WTC11 (cell line): ENCODE results near the gene STK38L. TPM values are rescaled to one million over a fixed set of nuclear protein-coding genes. Genes with fewer than 3 reads are reported as not detected.

ENCODE experiments used
- ATAC-seq: fragments of 200-7000 bp; cut with Tn5 transposase; 2 replicates; pipeline ENCODE4 v1.10.0; 2021; ENCODE audit warnings: mild to moderate bottlenecking, moderate library complexity
- CTCF ChIA-PET: fragments of 300-600 bp; sonication (Branson Sonifier 250); formaldehyde crosslinking; loops from one replicate; lab custom pipeline; 2021; ENCODE audit warnings: antibody characterized with exemption; lab: Charles Lee
- POLR2A ChIA-PET: fragments of 350-600 bp; sonication (Branson Sonifier 250); formaldehyde crosslinking; loops from one replicate; lab custom pipeline; 2021; ENCODE audit warnings: antibody characterized with exemption; lab: Charles Lee
- DNase-seq: peaks from one replicate; pipeline ENCODE4 v3.0.0; 2021; ENCODE audit warnings: low spot score
- H3K27ac Mint-ChIP-seq: 2 replicates; pipeline ENCODE4 v1.8.0; 2021; ENCODE audit warnings: mixed read lengths
- H3K27me3 Mint-ChIP-seq: 2 replicates; pipeline ENCODE4 v1.8.0; 2021; ENCODE audit warnings: low read depth, mild to moderate bottlenecking, moderate library complexity, mixed read lengths
- H3K36me3 Mint-ChIP-seq: 2 replicates; pipeline ENCODE4 v1.8.0; 2021; ENCODE audit warnings: mixed read lengths
- H3K4me1 Mint-ChIP-seq: 2 replicates; pipeline ENCODE4 v1.8.0; 2022; ENCODE audit warnings: mixed read lengths
- H3K4me3 Mint-ChIP-seq: 2 replicates; pipeline ENCODE4 v1.8.0; 2021; ENCODE audit warnings: mild to moderate bottlenecking, moderate library complexity, mixed read lengths
- H3K9me3 Mint-ChIP-seq: 2 replicates; pipeline ENCODE4 v1.8.0; 2021; ENCODE audit warnings: mixed read lengths
- ELF4 ChIP-seq: sonication (generic); formaldehyde crosslinking; IDR thresholded peaks from 2 replicates; pipeline ENCODE4 v1.8.1; 2022; ENCODE audit warnings: low read depth, mild to moderate bottlenecking, moderate library complexity, missing genetic modification reagents
- FOXK1 ChIP-seq: sonication (generic); formaldehyde crosslinking; IDR thresholded peaks from 2 replicates; pipeline ENCODE4 v1.8.0; 2022; ENCODE audit warnings: mild to moderate bottlenecking, moderate library complexity, missing genetic modification reagents
- GRHL2 ChIP-seq: fragments of 250-450 bp; sonication (Bioruptor Pico); IDR thresholded peaks from 2 replicates; pipeline ENCODE4 v1.8.0; 2022; ENCODE audit warnings: mild to moderate bottlenecking, moderate library complexity; ENCODE audit not compliant: insufficient replicate concordance, severe bottlenecking
- JAZF1 ChIP-seq: fragments of 250-450 bp; sonication (Bioruptor Pico); IDR thresholded peaks from 2 replicates; pipeline ENCODE4 v1.9.0; 2021; ENCODE audit warnings: moderate library complexity, mild to moderate bottlenecking, inconsistent platforms
- NR1H2 ChIP-seq: sonication (generic); formaldehyde crosslinking; IDR thresholded peaks from 2 replicates; pipeline ENCODE4 v1.9.0; 2021; ENCODE audit warnings: mild to moderate bottlenecking, moderate library complexity, missing genetic modification reagents
- RORB ChIP-seq: fragments of 250-450 bp; sonication (Bioruptor Pico); IDR thresholded peaks from 2 replicates; pipeline ENCODE4 v1.9.0; 2021; ENCODE audit warnings: mild to moderate bottlenecking
- TEAD1 ChIP-seq: sonication (generic); formaldehyde crosslinking; IDR thresholded peaks from 2 replicates; pipeline ENCODE4 v1.8.0; 2022; ENCODE audit warnings: mild to moderate bottlenecking, missing genetic modification reagents
- TP53 ChIP-seq: sonication (generic); formaldehyde crosslinking; IDR thresholded peaks from 2 replicates; pipeline ENCODE4 v1.8.1; 2023; ENCODE audit warnings: mild to moderate bottlenecking, missing genetic modification reagents
- ZNF219 ChIP-seq: sonication (generic); formaldehyde crosslinking; IDR thresholded peaks from 2 replicates; pipeline ENCODE4 v1.8.0; 2023; ENCODE audit warnings: missing genetic modification reagents, mild to moderate bottlenecking, borderline replicate concordance
- ZNF317 ChIP-seq: sonication (generic); formaldehyde crosslinking; IDR thresholded peaks from 2 replicates; pipeline ENCODE4 v1.8.1; 2023; ENCODE audit warnings: low read depth, mild to moderate bottlenecking, moderate library complexity, missing genetic modification reagents, borderline replicate concordance
- ZNF396 ChIP-seq: fragments of 250-450 bp; sonication (Bioruptor Pico); IDR thresholded peaks from 2 replicates; pipeline ENCODE4 v1.8.0; 2021; ENCODE audit warnings: mild to moderate bottlenecking, moderate library complexity, borderline replicate concordance
- ZNF423 ChIP-seq: fragments of 250-450 bp; sonication (Bioruptor Pico); IDR thresholded peaks from 2 replicates; pipeline ENCODE4 v2.1.2; 2022; ENCODE audit warnings: mild to moderate bottlenecking, moderate library complexity
- total RNA-seq: library from RNA; stranded (reverse); gene quantifications from 3 replicates; pipeline ENCODE4 v1.2.3, GENCODE V29; 2021
- TF ChIP-seq, protein P1 (sequence below): fragments of 250-450 bp; sonication (Bioruptor Pico); IDR thresholded peaks from 2 replicates; pipeline ENCODE4 v2.1.2; 2022; ENCODE audit warnings: mild to moderate bottlenecking, moderate library complexity
- TF ChIP-seq, protein P2 (sequence below): fragments of 200-600 bp; IDR thresholded peaks from 2 replicates; pipeline ENCODE4 v1.8.0; 2022; ENCODE audit warnings: antibody characterized with exemption
- TF ChIP-seq, protein P3 (sequence below): sonication (generic); formaldehyde crosslinking; IDR thresholded peaks from 2 replicates; pipeline ENCODE4 v1.8.0; 2022; ENCODE audit warnings: mild to moderate bottlenecking, missing genetic modification reagents
- TF ChIP-seq, protein P4 (sequence below): sonication (generic); formaldehyde crosslinking; IDR thresholded peaks from 2 replicates; pipeline ENCODE4 v1.8.0; 2023; ENCODE audit warnings: missing genetic modification reagents
- TF ChIP-seq, protein P5 (sequence below): sonication (generic); formaldehyde crosslinking; IDR thresholded peaks from 2 replicates; pipeline ENCODE4 v1.8.1; 2022; ENCODE audit warnings: missing genetic modification reagents, borderline replicate concordance
- TF ChIP-seq, protein P6 (sequence below): sonication (generic); formaldehyde crosslinking; conservative IDR thresholded peaks from 2 replicates; pipeline ENCODE4 v1.8.1; 2022; ENCODE audit warnings: mild to moderate bottlenecking, missing genetic modification reagents

STK38L gene
- total RNA-seq, 1 experiment from 2014 or later, result 47.2 TPM

DNA sequence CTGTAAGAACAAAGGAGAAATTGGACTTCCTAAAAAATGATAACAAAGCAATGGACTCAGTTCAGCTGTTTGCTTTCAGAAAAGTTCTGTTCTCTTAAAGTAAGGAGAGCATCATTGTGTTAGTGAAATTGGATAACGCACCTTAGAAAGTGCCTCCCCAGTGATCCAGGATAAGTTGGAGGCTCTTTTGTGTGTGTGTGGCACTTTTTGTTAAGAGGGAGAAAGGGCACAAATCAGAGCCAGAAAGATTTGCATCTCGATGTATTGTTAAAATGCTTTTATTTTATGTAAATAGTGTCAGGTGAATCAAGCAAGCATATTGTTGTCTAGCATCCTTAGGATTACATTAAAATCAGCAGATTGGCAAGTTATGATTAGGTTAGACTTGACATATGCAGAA lies 2.1 kb downstream of the STK38L start (continued):
- TF ChIP-seq TEAD1 (CRISPR knock-in tag) (no peak), GRHL2 (CRISPR knock-in tag) (no peak)
- TF ChIP-seq, all 79 proteins: peak for 0

DNA sequence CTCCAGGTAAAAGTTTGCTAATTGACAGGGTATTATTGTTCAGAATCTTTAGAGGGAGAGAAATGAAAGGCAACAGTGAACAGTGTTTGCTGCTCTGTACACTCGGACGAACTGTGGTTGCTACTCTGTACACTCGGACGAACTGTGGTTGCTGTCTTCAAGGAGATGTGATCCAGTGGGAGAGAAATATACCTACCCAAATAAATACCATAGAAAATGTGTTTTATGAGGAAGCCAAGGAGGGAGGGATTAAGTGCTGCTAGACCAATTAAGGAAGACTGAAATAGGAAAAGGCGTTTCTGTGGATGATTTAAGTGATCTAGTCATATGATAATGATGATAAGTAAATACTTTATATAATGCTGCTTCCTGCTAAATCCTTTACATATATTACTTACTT lies 2.7 kb downstream of the STK38L start:
- TF ChIP-seq, protein P1, sequence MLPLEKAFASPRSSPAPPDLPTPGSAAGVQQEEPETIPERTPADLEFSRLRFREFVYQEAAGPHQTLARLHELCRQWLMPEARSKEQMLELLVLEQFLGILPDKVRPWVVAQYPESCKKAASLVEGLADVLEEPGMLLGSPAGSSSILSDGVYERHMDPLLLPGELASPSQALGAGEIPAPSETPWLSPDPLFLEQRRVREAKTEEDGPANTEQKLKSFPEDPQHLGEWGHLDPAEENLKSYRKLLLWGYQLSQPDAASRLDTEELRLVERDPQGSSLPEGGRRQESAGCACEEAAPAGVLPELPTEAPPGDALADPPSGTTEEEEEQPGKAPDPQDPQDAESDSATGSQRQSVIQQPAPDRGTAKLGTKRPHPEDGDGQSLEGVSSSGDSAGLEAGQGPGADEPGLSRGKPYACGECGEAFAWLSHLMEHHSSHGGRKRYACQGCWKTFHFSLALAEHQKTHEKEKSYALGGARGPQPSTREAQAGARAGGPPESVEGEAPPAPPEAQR (CRISPR knock-in tag), result no peak
- no peak for TF ChIP-seq ZNF317 (CRISPR knock-in tag)
- TF ChIP-seq, protein P2, sequence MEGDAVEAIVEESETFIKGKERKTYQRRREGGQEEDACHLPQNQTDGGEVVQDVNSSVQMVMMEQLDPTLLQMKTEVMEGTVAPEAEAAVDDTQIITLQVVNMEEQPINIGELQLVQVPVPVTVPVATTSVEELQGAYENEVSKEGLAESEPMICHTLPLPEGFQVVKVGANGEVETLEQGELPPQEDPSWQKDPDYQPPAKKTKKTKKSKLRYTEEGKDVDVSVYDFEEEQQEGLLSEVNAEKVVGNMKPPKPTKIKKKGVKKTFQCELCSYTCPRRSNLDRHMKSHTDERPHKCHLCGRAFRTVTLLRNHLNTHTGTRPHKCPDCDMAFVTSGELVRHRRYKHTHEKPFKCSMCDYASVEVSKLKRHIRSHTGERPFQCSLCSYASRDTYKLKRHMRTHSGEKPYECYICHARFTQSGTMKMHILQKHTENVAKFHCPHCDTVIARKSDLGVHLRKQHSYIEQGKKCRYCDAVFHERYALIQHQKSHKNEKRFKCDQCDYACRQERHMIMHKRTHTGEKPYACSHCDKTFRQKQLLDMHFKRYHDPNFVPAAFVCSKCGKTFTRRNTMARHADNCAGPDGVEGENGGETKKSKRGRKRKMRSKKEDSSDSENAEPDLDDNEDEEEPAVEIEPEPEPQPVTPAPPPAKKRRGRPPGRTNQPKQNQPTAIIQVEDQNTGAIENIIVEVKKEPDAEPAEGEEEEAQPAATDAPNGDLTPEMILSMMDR, result no peak
- TF ChIP-seq, protein P3, sequence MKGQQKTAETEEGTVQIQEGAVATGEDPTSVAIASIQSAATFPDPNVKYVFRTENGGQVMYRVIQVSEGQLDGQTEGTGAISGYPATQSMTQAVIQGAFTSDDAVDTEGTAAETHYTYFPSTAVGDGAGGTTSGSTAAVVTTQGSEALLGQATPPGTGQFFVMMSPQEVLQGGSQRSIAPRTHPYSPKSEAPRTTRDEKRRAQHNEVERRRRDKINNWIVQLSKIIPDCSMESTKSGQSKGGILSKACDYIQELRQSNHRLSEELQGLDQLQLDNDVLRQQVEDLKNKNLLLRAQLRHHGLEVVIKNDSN, result no peak
- TF ChIP-seq ZNF423, result no peak
- TF ChIP-seq TP53, result no peak
- TF ChIP-seq, protein P4, sequence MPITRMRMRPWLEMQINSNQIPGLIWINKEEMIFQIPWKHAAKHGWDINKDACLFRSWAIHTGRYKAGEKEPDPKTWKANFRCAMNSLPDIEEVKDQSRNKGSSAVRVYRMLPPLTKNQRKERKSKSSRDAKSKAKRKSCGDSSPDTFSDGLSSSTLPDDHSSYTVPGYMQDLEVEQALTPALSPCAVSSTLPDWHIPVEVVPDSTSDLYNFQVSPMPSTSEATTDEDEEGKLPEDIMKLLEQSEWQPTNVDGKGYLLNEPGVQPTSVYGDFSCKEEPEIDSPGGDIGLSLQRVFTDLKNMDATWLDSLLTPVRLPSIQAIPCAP (CRISPR knock-in tag), result no peak
- TF ChIP-seq RORB (CRISPR knock-in tag), result no peak
- TF ChIP-seq, protein P5, sequence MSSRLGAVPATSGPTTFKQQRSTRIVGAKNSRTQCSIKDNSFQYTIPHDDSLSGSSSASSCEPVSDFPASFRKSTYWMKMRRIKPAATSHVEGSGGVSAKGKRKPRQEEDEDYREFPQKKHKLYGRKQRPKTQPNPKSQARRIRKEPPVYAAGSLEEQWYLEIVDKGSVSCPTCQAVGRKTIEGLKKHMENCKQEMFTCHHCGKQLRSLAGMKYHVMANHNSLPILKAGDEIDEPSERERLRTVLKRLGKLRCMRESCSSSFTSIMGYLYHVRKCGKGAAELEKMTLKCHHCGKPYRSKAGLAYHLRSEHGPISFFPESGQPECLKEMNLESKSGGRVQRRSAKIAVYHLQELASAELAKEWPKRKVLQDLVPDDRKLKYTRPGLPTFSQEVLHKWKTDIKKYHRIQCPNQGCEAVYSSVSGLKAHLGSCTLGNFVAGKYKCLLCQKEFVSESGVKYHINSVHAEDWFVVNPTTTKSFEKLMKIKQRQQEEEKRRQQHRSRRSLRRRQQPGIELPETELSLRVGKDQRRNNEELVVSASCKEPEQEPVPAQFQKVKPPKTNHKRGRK (CRISPR knock-in tag), result no peak
- TF ChIP-seq JAZF1 (CRISPR knock-in tag), result no peak
- TF ChIP-seq, protein P6, sequence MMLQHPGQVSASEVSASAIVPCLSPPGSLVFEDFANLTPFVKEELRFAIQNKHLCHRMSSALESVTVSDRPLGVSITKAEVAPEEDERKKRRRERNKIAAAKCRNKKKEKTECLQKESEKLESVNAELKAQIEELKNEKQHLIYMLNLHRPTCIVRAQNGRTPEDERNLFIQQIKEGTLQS (CRISPR knock-in tag), result no peak
- TF ChIP-seq FOXK1 (CRISPR knock-in tag), result no peak
- TF ChIP-seq NR1H2, result no peak
- no peak for TF ChIP-seq ZNF396 (CRISPR knock-in tag)

DNA sequence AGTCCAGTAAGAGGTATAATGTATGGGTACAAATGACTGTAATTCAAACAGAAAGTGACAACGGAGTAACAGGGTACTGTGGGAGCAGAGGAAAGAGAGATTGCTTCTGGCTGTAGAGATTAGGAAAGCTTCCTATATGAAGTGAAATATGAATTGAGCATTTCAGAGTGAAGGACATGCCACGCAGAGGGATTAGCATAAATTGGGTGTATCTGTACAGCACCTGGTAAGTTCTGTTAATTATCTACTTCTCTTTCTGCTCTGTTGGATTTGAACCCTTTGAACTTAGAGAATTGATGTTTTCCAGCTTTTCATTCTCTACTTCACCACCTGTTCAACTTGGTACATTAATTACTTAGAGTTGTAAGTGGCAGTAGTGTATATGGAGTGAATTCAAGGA lies 8.8 kb downstream of the STK38L start:
- no peak overlapping the region for H3K27ac Mint-ChIP-seq
- CTCF ChIA-PET, result interaction anchor here (1.0 kb wide), 1 partner anchor 53 kb away, joined by 5 read pairs; no protein-coding TSS in a partner anchor
- no peak for TF ChIP-seq ZNF219 (CRISPR knock-in tag)
- TF ChIP-seq ELF4 (CRISPR knock-in tag), result no peak
- DNase-seq (no peak), ATAC-seq (no peak)
- peaks cover 6% of the 10 kb centered on the region for H3K9me3 Mint-ChIP-seq
- POLR2A ChIA-PET, result no interaction called here
- no peak overlapping the region for H3K4me3 Mint-ChIP-seq
- peaks cover 5% of the 10 kb centered on the region for H3K36me3 Mint-ChIP-seq
- peaks cover 5% of the 10 kb centered on the region; the same call in 1 of the 2 replicates for H3K4me1 Mint-ChIP-seq
- H3K27me3 Mint-ChIP-seq, result no peaks in the 10 kb centered on the region

More for the DNA sequence above, 2.7 kb downstream of the STK38L start:
- POLR2A ChIA-PET, result no interaction called here
- no peak for ATAC-seq
- peaks cover 23% of the 10 kb centered on the region for H3K4me1 Mint-ChIP-seq
- H3K27me3 Mint-ChIP-seq, result no peaks in the 10 kb centered on the region; the same call in 1 of the 2 replicates
- H3K4me3 Mint-ChIP-seq, result peak overlapping the region; percentile 18; the same call in 1 of the 2 replicates
- H3K9me3 Mint-ChIP-seq, result peaks cover 7% of the 10 kb centered on the region
- DNase-seq, result no peak
- no peaks in the 10 kb centered on the region; the same call in 1 of the 2 replicates for H3K36me3 Mint-ChIP-seq
- H3K27ac Mint-ChIP-seq, result peak overlapping the region; percentile 6; the same call in 1 of the 2 replicates
- CTCF ChIA-PET, result no interaction called here
